ENCODE measurements around the gene OPCML. TPM values are rescaled to one million over a fixed set of nuclear protein-coding genes. Genes with fewer than 3 reads are reported as not detected.

OPCML gene
- total and polyA plus RNA-seq, 4 donors = under 0.01 to 1.3 (median 0.88) TPM; not detected in 1

DNA sequence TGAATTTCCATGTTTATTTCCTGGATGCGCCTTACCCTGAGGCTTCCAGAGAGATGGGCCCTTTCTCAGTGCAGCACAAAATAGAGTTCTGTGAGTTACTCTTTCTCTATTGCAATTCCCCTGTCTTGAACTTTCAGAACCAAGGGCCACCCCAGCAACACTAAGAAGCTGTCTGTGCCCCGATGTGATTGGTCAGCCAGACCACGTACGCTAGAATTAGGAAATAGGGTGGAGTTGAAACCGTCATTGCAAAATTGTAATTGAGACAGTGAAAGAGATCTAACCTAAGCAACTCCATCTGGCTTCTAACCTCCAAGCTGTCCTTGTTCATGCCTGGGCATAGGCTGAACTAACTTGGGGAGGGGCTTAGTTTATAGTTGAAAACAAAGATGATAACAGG lies 981.3 kb downstream of the OPCML start:
- Histone ChIP-seq H3K9me3 (ENCODE audit: control insufficient read depth, low read length) (no peaks in the 10 kb centered on the region), H3K4me3 (ENCODE audit: low read length in 2 of 2) (no peak overlapping the region), H3K36me3 (ENCODE audit: control insufficient read depth in 1 of 2, insufficient read depth in 2 of 2, low read length in 1 of 2) (no peaks in the 10 kb centered on the region), H3K4me1 (ENCODE audit: control insufficient read depth in 1 of 2, insufficient read depth in 2 of 2, low read length in 2 of 2) (no peaks in the 10 kb centered on the region), H3K27ac (ENCODE audit: low read depth in 1 of 2, low read length in 2 of 2) (no peak overlapping the region), H3K27me3 (ENCODE audit: control insufficient read depth in 1 of 2, insufficient read depth in 2 of 2, low read length in 1 of 2) (no peaks in the 10 kb centered on the region)
- no peak for ATAC-seq (ENCODE audit: low FRiP score)
- no peak for DNase-seq
- WGBS, 2 donors = 89 to 90% methylated on average over 5 of the region's 5 CpGs
- intact Hi-C loops (cut with DNase I) = no loop called here

GRCh38 chr11:132549561-132549960 lies 982.7 kb downstream of the OPCML start:
- Histone ChIP-seq H3K36me3 (ENCODE audit: control insufficient read depth in 1 of 2, insufficient read depth in 2 of 2, low read length in 1 of 2) (no peaks in the 10 kb centered on the region), H3K4me1 (ENCODE audit: control insufficient read depth in 1 of 2, insufficient read depth in 2 of 2, low read length in 2 of 2) (no peaks in the 10 kb centered on the region), H3K9me3 (ENCODE audit: control insufficient read depth, low read length) (no peaks in the 10 kb centered on the region), H3K4me3 (ENCODE audit: low read length in 2 of 2) (no peak overlapping the region), H3K27ac (ENCODE audit: low read depth in 1 of 2, low read length in 2 of 2) (no peak overlapping the region), H3K27me3 (ENCODE audit: control insufficient read depth in 1 of 2, insufficient read depth in 2 of 2, low read length in 1 of 2) (no peaks in the 10 kb centered on the region)
- intact Hi-C loops (cut with DNase I) = no loop called here
- 87 to 89% methylated on average over 6 of the region's 6 CpGs for WGBS, 2 donors
- no peak for DNase-seq
- no peak for ATAC-seq (ENCODE audit: low FRiP score)

DNA sequence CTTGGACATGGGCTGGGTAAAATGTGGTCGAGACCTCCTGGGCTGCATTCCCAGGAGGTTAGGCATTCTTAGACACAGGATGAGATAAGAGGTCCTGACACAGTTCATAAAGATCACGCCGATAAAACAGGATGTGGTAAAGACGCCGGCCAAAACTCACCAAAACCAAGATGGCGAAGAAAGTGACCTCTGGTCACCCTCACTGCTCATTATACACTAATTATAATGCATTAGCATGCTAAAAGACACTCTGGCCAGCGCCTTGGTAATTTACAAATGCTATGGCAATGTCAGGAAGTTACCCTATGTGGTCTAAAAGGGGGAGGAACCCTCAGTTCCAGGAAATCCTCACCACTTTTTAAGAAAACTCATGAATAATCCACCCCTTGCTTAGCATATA lies 983.3 kb downstream of the OPCML start:
- intact Hi-C loops (cut with DNase I) = no loop called here
- Histone ChIP-seq H3K36me3 (ENCODE audit: control insufficient read depth in 1 of 2, insufficient read depth in 2 of 2, low read length in 1 of 2) (no peaks in the 10 kb centered on the region), H3K27me3 (ENCODE audit: control insufficient read depth in 1 of 2, insufficient read depth in 2 of 2, low read length in 1 of 2) (no peaks in the 10 kb centered on the region), H3K27ac (ENCODE audit: low read depth in 1 of 2, low read length in 2 of 2) (no peak overlapping the region), H3K4me1 (ENCODE audit: control insufficient read depth in 1 of 2, insufficient read depth in 2 of 2, low read length in 2 of 2) (no peaks in the 10 kb centered on the region), H3K4me3 (ENCODE audit: low read length in 2 of 2) (no peak overlapping the region), H3K9me3 (ENCODE audit: control insufficient read depth, low read length) (no peaks in the 10 kb centered on the region)
- WGBS, 2 donors = 71 to 75% methylated on average over 7 of the region's 7 CpGs
- no peak for ATAC-seq (ENCODE audit: low FRiP score)
- no peak for DNase-seq

GRCh38 chr11:132544007-132544406 lies 988.3 kb downstream of the OPCML start:
- no peaks in the 10 kb centered on the region for H3K4me1 ChIP-seq (ENCODE audit: control insufficient read depth in 1 of 2, insufficient read depth in 2 of 2, low read length in 2 of 2)
- intact Hi-C loops (cut with DNase I) = no loop called here
- WGBS, 2 donors = 59 to 64% methylated on average over 5 of the region's 5 CpGs
- no peak for DNase-seq
- no peak overlapping the region for H3K27ac ChIP-seq (ENCODE audit: low read depth in 1 of 2, low read length in 2 of 2)
- H3K4me3 ChIP-seq (ENCODE audit: low read length in 2 of 2) = no peak overlapping the region
- no peaks in the 10 kb centered on the region for H3K27me3 ChIP-seq (ENCODE audit: control insufficient read depth in 1 of 2, insufficient read depth in 2 of 2, low read length in 1 of 2)
- no peaks in the 10 kb centered on the region for H3K9me3 ChIP-seq (ENCODE audit: control insufficient read depth, low read length)
- H3K36me3 ChIP-seq (ENCODE audit: control insufficient read depth in 1 of 2, insufficient read depth in 2 of 2, low read length in 1 of 2) = no peaks in the 10 kb centered on the region
- ATAC-seq (ENCODE audit: low FRiP score) = no peak

DNA sequence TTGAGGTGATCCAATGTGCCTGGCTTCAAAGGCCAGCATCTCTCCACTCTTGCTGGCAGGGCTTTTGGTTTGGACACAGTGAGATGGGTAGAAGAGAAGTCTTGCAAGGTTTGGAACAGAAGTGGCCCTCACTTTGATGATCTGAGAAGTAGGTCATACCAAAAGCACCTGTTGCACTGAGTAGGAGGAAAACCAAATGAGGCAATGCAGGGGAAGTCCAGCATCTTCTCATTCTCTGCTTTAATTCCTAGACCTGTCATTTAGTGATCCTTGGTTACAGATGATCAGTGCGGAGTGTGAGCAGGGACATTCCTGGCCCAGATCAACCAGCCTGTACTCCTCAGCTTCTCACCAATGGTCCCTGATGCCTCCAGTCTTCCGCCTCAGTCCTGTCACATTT lies 990.5 kb downstream of the OPCML start:
- WGBS, 2 donors = 91 to 95% methylated on average over 2 of the region's 2 CpGs
- no peaks in the 10 kb centered on the region for H3K4me1 ChIP-seq (ENCODE audit: control insufficient read depth in 1 of 2, insufficient read depth in 2 of 2, low read length in 2 of 2)
- H3K9me3 ChIP-seq (ENCODE audit: control insufficient read depth, low read length) = no peaks in the 10 kb centered on the region
- H3K27me3 ChIP-seq (ENCODE audit: control insufficient read depth in 1 of 2, insufficient read depth in 2 of 2, low read length in 1 of 2) = no peaks in the 10 kb centered on the region
- DNase-seq (no peak), ATAC-seq (ENCODE audit: low FRiP score) (no peak)
- H3K4me3 ChIP-seq (ENCODE audit: low read length in 2 of 2) = no peak overlapping the region
- no peak overlapping the region for H3K27ac ChIP-seq (ENCODE audit: low read depth in 1 of 2, low read length in 2 of 2)
- no peaks in the 10 kb centered on the region for H3K36me3 ChIP-seq (ENCODE audit: control insufficient read depth in 1 of 2, insufficient read depth in 2 of 2, low read length in 1 of 2)
- intact Hi-C loops (cut with DNase I) = no loop called here

DNA sequence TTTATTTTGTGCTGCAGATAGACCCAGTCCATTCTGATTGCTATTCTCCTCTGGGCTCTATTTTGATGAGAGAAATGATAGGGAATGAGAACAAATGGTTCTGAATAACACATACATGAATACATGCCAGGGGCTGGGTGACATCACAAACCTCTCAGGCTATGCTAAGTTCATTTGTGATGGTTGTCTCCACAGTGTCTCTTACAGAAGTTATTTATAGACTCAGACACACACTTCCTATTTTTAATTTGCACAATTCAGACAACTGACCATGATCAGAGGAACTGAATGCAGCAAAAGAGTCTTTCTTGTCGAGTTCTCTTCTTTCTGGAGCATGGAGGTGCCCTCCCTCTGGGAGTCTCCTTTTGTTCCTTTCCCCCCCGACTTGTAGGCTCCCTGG lies 991.7 kb downstream of the OPCML start:
- Histone ChIP-seq H3K27me3 (ENCODE audit: control insufficient read depth in 1 of 2, insufficient read depth in 2 of 2, low read length in 1 of 2) (no peaks in the 10 kb centered on the region), H3K4me3 (ENCODE audit: low read length in 2 of 2) (no peak overlapping the region), H3K9me3 (ENCODE audit: control insufficient read depth, low read length) (no peaks in the 10 kb centered on the region), H3K36me3 (ENCODE audit: control insufficient read depth in 1 of 2, insufficient read depth in 2 of 2, low read length in 1 of 2) (no peaks in the 10 kb centered on the region), H3K27ac (ENCODE audit: low read depth in 1 of 2, low read length in 2 of 2) (no peak overlapping the region), H3K4me1 (ENCODE audit: control insufficient read depth in 1 of 2, insufficient read depth in 2 of 2, low read length in 2 of 2) (no peaks in the 10 kb centered on the region)
- intact Hi-C loops (cut with DNase I) = no loop called here
- 24 to 27% methylated on average over 2 of the region's 2 CpGs for WGBS, 2 donors
- DNase-seq (no peak), ATAC-seq (ENCODE audit: low FRiP score) (no peak)

GRCh38 chr11:132539590-132540368 lies 992.5 kb downstream of the OPCML start:
- Histone ChIP-seq H3K27ac (ENCODE audit: low read depth in 1 of 2, low read length in 2 of 2) (no peak overlapping the region), H3K27me3 (ENCODE audit: control insufficient read depth in 1 of 2, insufficient read depth in 2 of 2, low read length in 1 of 2) (no peaks in the 10 kb centered on the region), H3K36me3 (ENCODE audit: control insufficient read depth in 1 of 2, insufficient read depth in 2 of 2, low read length in 1 of 2) (no peaks in the 10 kb centered on the region), H3K4me3 (ENCODE audit: low read length in 2 of 2) (no peak overlapping the region), H3K9me3 (ENCODE audit: control insufficient read depth, low read length) (no peaks in the 10 kb centered on the region), H3K4me1 (ENCODE audit: control insufficient read depth in 1 of 2, insufficient read depth in 2 of 2, low read length in 2 of 2) (no peaks in the 10 kb centered on the region)
- no peak for DNase-seq
- 87 to 88% methylated on average over 7 of the region's 7 CpGs for WGBS, 2 donors
- intact Hi-C loops (cut with DNase I) = no loop called here
- no peak for ATAC-seq (ENCODE audit: low FRiP score)

GRCh38 chr11:132538642-132539041 lies 993.7 kb downstream of the OPCML start:
- 77 to 82% methylated on average over 3 of the region's 3 CpGs for WGBS, 2 donors

DNA sequence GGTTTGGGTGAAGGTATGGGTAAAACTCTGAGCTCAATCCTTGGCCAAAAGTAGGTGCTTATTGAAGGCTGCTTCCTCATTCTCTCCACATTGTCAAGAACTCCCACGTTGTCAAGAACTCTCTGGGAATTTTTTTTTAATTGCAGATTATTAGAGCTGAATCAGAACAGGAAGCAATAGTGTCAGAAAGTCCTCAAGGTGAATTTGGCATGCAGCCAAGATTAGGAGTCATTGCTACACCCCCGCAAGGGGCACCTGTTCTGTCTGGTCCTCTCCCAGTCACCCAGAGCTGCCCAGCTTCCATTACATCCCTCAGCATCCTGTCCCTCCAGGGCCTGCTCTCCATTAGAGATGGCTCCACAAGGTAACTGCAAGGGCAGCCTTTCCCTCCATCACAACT lies 996.5 kb downstream of the OPCML start:
- H3K27me3 ChIP-seq (ENCODE audit: control insufficient read depth in 1 of 2, insufficient read depth in 2 of 2, low read length in 1 of 2) = no peaks in the 10 kb centered on the region
- no peaks in the 10 kb centered on the region for H3K4me1 ChIP-seq (ENCODE audit: control insufficient read depth in 1 of 2, insufficient read depth in 2 of 2, low read length in 2 of 2)
- H3K9me3 ChIP-seq (ENCODE audit: control insufficient read depth, low read length) = no peaks in the 10 kb centered on the region
- no peak overlapping the region for H3K4me3 ChIP-seq (ENCODE audit: low read length in 2 of 2)
- no peak for ATAC-seq (ENCODE audit: low FRiP score)
- H3K36me3 ChIP-seq (ENCODE audit: control insufficient read depth in 1 of 2, insufficient read depth in 2 of 2, low read length in 1 of 2) = no peaks in the 10 kb centered on the region
- intact Hi-C loops (cut with DNase I) = no loop called here
- H3K27ac ChIP-seq (ENCODE audit: low read depth in 1 of 2, low read length in 2 of 2) = no peak overlapping the region
- WGBS, 2 donors = 30 to 44% methylated on average over 2 of the region's 2 CpGs
- no peak for DNase-seq

More at GRCh38 chr11:132538642-132539041, 993.7 kb downstream of the OPCML start:
- ATAC-seq (ENCODE audit: low FRiP score) (no peak), DNase-seq (no peak)
- H3K4me1 ChIP-seq (ENCODE audit: control insufficient read depth in 1 of 2, insufficient read depth in 2 of 2, low read length in 2 of 2) = no peaks in the 10 kb centered on the region
- H3K27me3 ChIP-seq (ENCODE audit: control insufficient read depth in 1 of 2, insufficient read depth in 2 of 2, low read length in 1 of 2) = no peaks in the 10 kb centered on the region
- H3K36me3 ChIP-seq (ENCODE audit: control insufficient read depth in 1 of 2, insufficient read depth in 2 of 2, low read length in 1 of 2) = no peaks in the 10 kb centered on the region
- H3K9me3 ChIP-seq (ENCODE audit: control insufficient read depth, low read length) = no peaks in the 10 kb centered on the region
- no peak overlapping the region for H3K27ac ChIP-seq (ENCODE audit: low read depth in 1 of 2, low read length in 2 of 2)
- intact Hi-C loops (cut with DNase I) = no loop called here
- H3K4me3 ChIP-seq (ENCODE audit: low read length in 2 of 2) = no peak overlapping the region
